Hindlimb muscle (tissue), 1 donor: ENCODE measurements around the gene RASGRF2. TPM values are rescaled to one million over a fixed set of nuclear protein-coding genes. Genes with fewer than 3 reads are reported as not detected.

Experiments
- DNase-seq: peaks from one replicate; pipeline ENCODE4 v3.0.0-alpha.2; 2013
- polyA plus RNA-seq: library from polyadenylated mRNA; unstranded; fragments of 120-200 nt; gene quantifications from one replicate; pipeline ENCODE4 v1.2.1, GENCODE V29; 2013; ENCODE audit not compliant: insufficient read length

The RASGRF2 gene
- polyA plus RNA-seq: 1.1 TPM

GRCh38 chr5:80959768-80960442 is at the start of gene RASGRF2:
Gene RASGRF2 (plus strand): TSS chr5:80960363. CDS start chr5:80960739, 376 bp downstream.
- DNase-seq: no peak

- no peak for DNase-seq
Measured at GRCh38 chr5:80912479-80912878, 47.7 kb upstream of the RASGRF2 start.

GRCh38 chr5:80915716-80916115 is 44.4 kb upstream of the RASGRF2 start:
- no peak for DNase-seq

- DNase-seq: peak; percentile 14
Measured at GRCh38 chr5:80916676-80917075, 43.5 kb upstream of the RASGRF2 start.

GRCh38 chr5:80917631-80918030 is 42.5 kb upstream of the RASGRF2 start:
- DNase-seq: no peak

GRCh38 chr5:80919678-80920196 is 40.4 kb upstream of the RASGRF2 start:
- DNase-seq: no peak

GRCh38 chr5:80920333-80920732 is 39.8 kb upstream of the RASGRF2 start:
- no peak for DNase-seq

GRCh38 chr5:80921026-80921425 is 39.1 kb upstream of the RASGRF2 start:
- DNase-seq: no peak

GRCh38 chr5:80925931-80926330 is 34.2 kb upstream of the RASGRF2 start:
- DNase-seq: no peak

GRCh38 chr5:80926536-80926935 is 33.6 kb upstream of the RASGRF2 start:
- no peak for DNase-seq

- no peak for DNase-seq
Measured at GRCh38 chr5:80926979-80927656, 33.0 kb upstream of the RASGRF2 start.

- DNase-seq: no peak
Measured at GRCh38 chr5:80928073-80928472, 32.1 kb upstream of the RASGRF2 start.

- no peak for DNase-seq
Measured at GRCh38 chr5:80930940-80931339, 29.2 kb upstream of the RASGRF2 start.

- no peak for DNase-seq
Measured at GRCh38 chr5:80931411-80931810, 28.8 kb upstream of the RASGRF2 start.

GRCh38 chr5:80933036-80933435 is 27.1 kb upstream of the RASGRF2 start:
- no peak for DNase-seq

GRCh38 chr5:80934751-80935150 is 25.4 kb upstream of the RASGRF2 start:
- DNase-seq: no peak

GRCh38 chr5:80935811-80936385 is 24.3 kb upstream of the RASGRF2 start:
- DNase-seq: no peak

GRCh38 chr5:80936881-80937280 is 23.3 kb upstream of the RASGRF2 start:
- DNase-seq: no peak

- no peak for DNase-seq
Measured at GRCh38 chr5:80937584-80938356, 22.4 kb upstream of the RASGRF2 start.

GRCh38 chr5:80941496-80941895 is 18.7 kb upstream of the RASGRF2 start:
- DNase-seq: no peak

- DNase-seq: no peak
Measured at GRCh38 chr5:80951366-80951765, 8.8 kb upstream of the RASGRF2 start.

- no peak for DNase-seq
Measured at GRCh38 chr5:80953587-80953986, 6.6 kb upstream of the RASGRF2 start.

- DNase-seq: no peak
Measured at GRCh38 chr5:80955082-80955590, 5.0 kb upstream of the RASGRF2 start.
